Testis (tissue), 2 donors: Measurements from ENCODE around the gene TM4SF1.
A peak's percentile ranks its signal among the peaks of the same experiment; 100 is the strongest.

Experiments used
- CTCF ChIP-seq, 3 experiments: fragments of 450-650 bp in 2 of 3; fragments of 200-600 bp in 1 of 3; sonication (generic) in 1 of 3; IDR thresholded peaks; one replicate each; pipeline ENCODE4 v1.5.1; 2016 to 2019; ENCODE audit warnings: antibody characterized with exemption in 3 of 3, mild to moderate bottlenecking in 2 of 3, moderate library complexity in 1 of 3
- POLR2A ChIP-seq: fragments of 450-650 bp; IDR thresholded peaks from one replicate; pipeline ENCODE4 v1.6.1; 2017; ENCODE audit warnings: antibody characterized with exemption, mild to moderate bottlenecking, moderate library complexity

- TF ChIP-seq CTCF (IDR thresholded peaks at IDR 0.05): peak; percentile 60 to 72 (median 64)
- no peak for TF ChIP-seq POLR2A
Observed at GRCh38 chr3:149393345-149394160, 16.1 kb upstream of the TM4SF1 start.
